Sigmoid colon (tissue), 7 donors: ENCODE results near the gene SDCCAG8. TPM values are rescaled to one million over a fixed set of nuclear protein-coding genes. Genes with fewer than 3 reads are reported as not detected.

Experiments
- DNase-seq: peaks from one replicate; pipeline ENCODE4 v3.0.0-alpha.2; 2019
- H3K27ac ChIP-seq, 4 donors: fragments of 200-600 bp; sonication (generic); one replicate each; pipeline ENCODE4 v1.5.1; 2016 to 2019; ENCODE audit warnings: mild to moderate bottlenecking in 1 of 4
- H3K27me3 ChIP-seq, 3 donors: fragments of 200-600 bp; sonication (generic); one replicate each; pipeline ENCODE4 v1.5.1; 2019; ENCODE audit warnings: mild to moderate bottlenecking in 1 of 3
- H3K36me3 ChIP-seq, 4 donors: fragments of 200-600 bp; sonication (generic); one replicate each; pipeline ENCODE4 v1.5.1; 2016 to 2019
- H3K4me1 ChIP-seq, 4 donors: fragments of 200-600 bp; sonication (generic); one replicate each; pipeline ENCODE4 v1.5.1; 2017 to 2019
- H3K4me3 ChIP-seq, 4 donors: fragments of 200-600 bp; sonication (generic); one replicate each; pipeline ENCODE4 v1.5.1; 2017 to 2019; ENCODE audit warnings: mild to moderate bottlenecking in 2 of 4, moderate library complexity in 1 of 4
- H3K9me3 ChIP-seq, 4 donors: fragments of 200-600 bp in 3 of 4; sonication (generic) in 3 of 4; one replicate each; pipeline versions ENCODE4 v1.5.1 to v1.6.1; 2013 to 2019
- EP300 ChIP-seq, 4 donors: sonication (generic); formaldehyde crosslinking; IDR thresholded peaks; one replicate each; pipeline ENCODE4 v1.6.1; 2017; ENCODE audit warnings: antibody characterized with exemption in 4 of 4
- POLR2A ChIP-seq, 2 donors: fragments of 450-650 bp; IDR thresholded peaks; one replicate each; pipeline ENCODE4 v1.6.1; 2016; ENCODE audit warnings: antibody characterized with exemption in 2 of 2, mild to moderate bottlenecking in 2 of 2, moderate library complexity in 2 of 2
- POLR2AphosphoS5 ChIP-seq, 4 donors: sonication (generic); formaldehyde crosslinking; IDR thresholded peaks; one replicate each; pipeline ENCODE4 v1.6.1; 2017; ENCODE audit warnings: antibody characterized with exemption in 4 of 4
- WGBS, 2 donors: extraction: QIAGEN DNeasy Blood & Tissue Kit; methylation state at CpG; one replicate each; pipeline ENCODE4 v1.1.7; 2013; 5-methylcytosine and 5-hydroxymethylcytosine counted together
- intact Hi-C: fragments of 100-400 bp; cut with DNase I; formaldehyde crosslinking; loops from one replicate; pipeline ENCODE4 v1.15.1; 2023
- polyA plus RNA-seq, 3 donors: library from polyadenylated mRNA; stranded (reverse); fragments of 200-250 nt; gene quantifications; one replicate each; pipeline ENCODE4 v1.2.3, GENCODE V29; 2013
- total RNA-seq, 4 donors: library from RNA; depleted of rRNA; stranded (reverse); fragments of >200 nt; gene quantifications; one replicate each; pipeline ENCODE4 v1.1.0, GENCODE V29; 2016
- TF ChIP-seq, protein P1 (sequence below), 4 experiments: fragments of 450-650 bp in 3 of 4; fragments of 200-600 bp in 1 of 4; IDR thresholded peaks; one replicate each; pipeline ENCODE4 v1.5.1; 2016 to 2019; ENCODE audit warnings: antibody characterized with exemption in 4 of 4, mild to moderate bottlenecking in 3 of 4, moderate library complexity in 2 of 4
- donor health status: healthy with polysubstance abuse.
- donor health status: Bipolar disorder and iron deficiency.
- donor health status: healthy.

The SDCCAG8 gene
- total and polyA plus RNA-seq, 7 donors, result 15.6 to 49.7 (median 30.3) TPM

GRCh38 chr1:243396424-243396823, 140.6 kb downstream of the SDCCAG8 start:
- Histone ChIP-seq H3K4me3 (no peak overlapping the region), H3K27ac (no peak overlapping the region), H3K36me3 (no peaks in the 10 kb centered on the region), H3K9me3 (no peaks in the 10 kb centered on the region), H3K27me3 (no peaks in the 10 kb centered on the region), H3K4me1 (no peaks in the 10 kb centered on the region)
- DNase-seq, result no peak
- no peak for TF ChIP-seq POLR2AphosphoS5 (IDR thresholded peaks at IDR 0.05)
- TF ChIP-seq, protein P1, sequence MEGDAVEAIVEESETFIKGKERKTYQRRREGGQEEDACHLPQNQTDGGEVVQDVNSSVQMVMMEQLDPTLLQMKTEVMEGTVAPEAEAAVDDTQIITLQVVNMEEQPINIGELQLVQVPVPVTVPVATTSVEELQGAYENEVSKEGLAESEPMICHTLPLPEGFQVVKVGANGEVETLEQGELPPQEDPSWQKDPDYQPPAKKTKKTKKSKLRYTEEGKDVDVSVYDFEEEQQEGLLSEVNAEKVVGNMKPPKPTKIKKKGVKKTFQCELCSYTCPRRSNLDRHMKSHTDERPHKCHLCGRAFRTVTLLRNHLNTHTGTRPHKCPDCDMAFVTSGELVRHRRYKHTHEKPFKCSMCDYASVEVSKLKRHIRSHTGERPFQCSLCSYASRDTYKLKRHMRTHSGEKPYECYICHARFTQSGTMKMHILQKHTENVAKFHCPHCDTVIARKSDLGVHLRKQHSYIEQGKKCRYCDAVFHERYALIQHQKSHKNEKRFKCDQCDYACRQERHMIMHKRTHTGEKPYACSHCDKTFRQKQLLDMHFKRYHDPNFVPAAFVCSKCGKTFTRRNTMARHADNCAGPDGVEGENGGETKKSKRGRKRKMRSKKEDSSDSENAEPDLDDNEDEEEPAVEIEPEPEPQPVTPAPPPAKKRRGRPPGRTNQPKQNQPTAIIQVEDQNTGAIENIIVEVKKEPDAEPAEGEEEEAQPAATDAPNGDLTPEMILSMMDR (IDR thresholded peaks at IDR 0.05), result no peak
- TF ChIP-seq POLR2A (IDR thresholded peaks at IDR 0.05), result no peak
- TF ChIP-seq EP300 (IDR thresholded peaks at IDR 0.05), result no peak
- intact Hi-C loops, result no loop called here

DNA sequence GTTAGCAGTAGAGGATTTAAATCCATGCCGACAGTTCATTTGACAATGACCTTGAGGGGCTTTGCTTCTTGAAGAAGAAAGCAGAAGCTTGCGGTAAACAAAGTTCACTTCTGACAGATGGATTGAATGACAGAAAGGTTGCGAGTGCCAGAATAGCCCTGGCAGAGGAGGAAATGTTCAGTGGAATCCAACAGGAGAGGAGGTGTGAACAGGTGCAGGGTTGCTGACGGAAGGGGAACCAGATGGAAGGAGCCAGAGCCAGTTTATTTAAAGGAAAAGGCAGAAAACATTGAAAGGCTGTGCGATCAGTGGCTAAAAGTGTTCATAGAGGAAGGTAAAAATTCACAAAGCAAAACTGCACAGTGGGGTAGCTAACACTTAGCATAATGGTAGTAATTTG, 141.0 kb downstream of the SDCCAG8 start:
- 94 to 96% methylated on average over 5 of the region's 5 CpGs for WGBS, 2 donors
- DNase-seq, result no peak
- Histone ChIP-seq H3K4me1 (no peaks in the 10 kb centered on the region), H3K9me3 (no peaks in the 10 kb centered on the region), H3K4me3 (no peak overlapping the region), H3K27me3 (no peaks in the 10 kb centered on the region), H3K27ac (no peak overlapping the region), H3K36me3 (no peaks in the 10 kb centered on the region)
- TF ChIP-seq POLR2AphosphoS5 (IDR thresholded peaks at IDR 0.05), result no peak
- no peak for TF ChIP-seq POLR2A (IDR thresholded peaks at IDR 0.05)
- no peak for TF ChIP-seq EP300 (IDR thresholded peaks at IDR 0.05)
- TF ChIP-seq, protein P1 (IDR thresholded peaks at IDR 0.05), result no peak
- intact Hi-C loops, result no loop called here

DNA sequence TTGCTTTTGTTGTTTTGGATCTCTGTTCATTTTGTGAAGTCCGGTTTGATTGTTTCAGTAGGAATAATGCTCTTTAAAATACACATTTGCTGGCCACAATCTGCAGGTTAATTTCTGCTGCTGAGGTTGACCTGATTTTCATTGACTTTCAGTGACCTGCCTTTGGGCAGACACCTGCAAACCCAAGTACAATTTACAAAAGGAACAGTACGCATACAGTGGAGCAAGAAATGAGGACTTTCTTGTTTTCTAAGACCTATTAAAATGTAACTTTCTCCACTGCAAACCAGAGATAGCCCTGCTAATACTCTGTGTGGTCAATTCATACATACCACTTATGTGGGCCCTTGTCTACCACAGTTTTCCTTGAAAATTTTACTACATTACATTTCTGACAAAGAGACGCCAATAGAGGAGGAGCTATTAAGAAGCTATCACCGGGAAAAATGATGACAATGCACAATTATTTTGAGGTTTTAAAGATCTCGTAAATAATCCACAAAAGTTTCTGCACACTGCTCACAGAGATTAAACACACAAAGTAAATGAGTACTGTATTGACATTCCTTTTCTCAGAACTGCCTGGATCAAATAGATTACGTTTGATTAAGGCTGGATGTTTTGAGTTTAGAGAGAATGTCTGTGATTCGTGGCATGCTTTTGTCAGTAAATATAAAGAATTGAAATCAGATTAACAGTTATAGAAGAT, 141.9 kb downstream of the SDCCAG8 start:
- H3K4me1 ChIP-seq, result no peaks in the 10 kb centered on the region

DNA sequence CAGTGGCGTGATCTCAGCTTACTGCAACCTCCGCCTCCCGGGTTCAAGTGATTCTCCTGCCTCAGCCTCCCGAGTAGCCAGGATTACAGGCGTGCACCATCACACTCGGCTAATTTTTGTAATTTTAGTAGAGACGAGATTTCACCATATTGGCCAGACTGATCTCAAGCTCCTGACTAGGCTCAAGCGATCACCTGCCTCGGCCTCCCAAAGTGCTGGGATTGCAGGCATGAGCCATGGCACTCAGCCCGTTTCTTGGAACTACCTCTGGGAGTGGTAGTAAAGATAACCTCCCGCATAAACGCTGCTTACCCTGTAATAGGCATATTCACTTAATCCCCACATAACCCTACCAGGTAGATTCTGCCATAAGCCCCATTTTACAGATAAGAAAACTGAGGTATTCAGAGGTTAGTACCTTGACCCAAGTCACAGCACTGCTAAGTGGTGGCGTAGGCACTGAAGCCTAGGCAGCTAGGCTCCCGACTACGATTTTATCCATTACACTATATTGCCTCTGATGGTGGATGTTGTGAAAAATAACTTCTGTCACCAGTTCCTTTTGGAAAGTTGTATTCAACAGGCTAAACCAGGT, 143.8 kb downstream of the SDCCAG8 start:
- no peaks in the 10 kb centered on the region for H3K9me3 ChIP-seq

More for the DNA sequence above, 141.9 kb downstream of the SDCCAG8 start:
- H3K9me3 ChIP-seq, result no peaks in the 10 kb centered on the region
- 79 to 83% methylated on average over 7 of the region's 7 CpGs for WGBS, 2 donors
- intact Hi-C loops, result no loop called here
- no peaks in the 10 kb centered on the region for H3K27me3 ChIP-seq
- no peak overlapping the region for H3K27ac ChIP-seq
- no peak overlapping the region for H3K4me3 ChIP-seq
- DNase-seq, result no peak
- no peaks in the 10 kb centered on the region for H3K36me3 ChIP-seq
- TF ChIP-seq, protein P1 (IDR thresholded peaks at IDR 0.05), result no peak
- TF ChIP-seq POLR2AphosphoS5 (IDR thresholded peaks at IDR 0.05) (no peak), EP300 (IDR thresholded peaks at IDR 0.05) (no peak), POLR2A (IDR thresholded peaks at IDR 0.05) (no peak)

More for the DNA sequence above, 143.8 kb downstream of the SDCCAG8 start:
- no peak overlapping the region for H3K27ac ChIP-seq
- no peak for DNase-seq
- WGBS, 2 donors, result 97% methylated on average over 15 of the region's 15 CpGs
- TF ChIP-seq, protein P1 (IDR thresholded peaks at IDR 0.05), result no peak
- no peak overlapping the region for H3K4me3 ChIP-seq
- H3K27me3 ChIP-seq, result no peaks in the 10 kb centered on the region
- H3K36me3 ChIP-seq, result no peaks in the 10 kb centered on the region
- intact Hi-C loops, result no loop called here
- no peaks in the 10 kb centered on the region for H3K4me1 ChIP-seq
